ENCODE measurements around the gene ELAVL1.
A peak's percentile ranks its signal among the peaks of the same experiment; 100 is the strongest.

GRCh38 chr19:7916955-7917266 lies 88.5 kb downstream of the ELAVL1 start:
- TF ChIP-seq CTCF (IDR thresholded peaks at IDR 0.05) = no peak
- TF ChIP-seq EZH2phosphoT487 (IDR thresholded peaks at IDR 0.05) = peak; percentile 74
- peak; percentile 88 for TF ChIP-seq EZH2 (IDR thresholded peaks at IDR 0.05)

Data from neural progenitor cell (in vitro differentiated cells).